ENCODE results near the gene UBASH3B.

DNA sequence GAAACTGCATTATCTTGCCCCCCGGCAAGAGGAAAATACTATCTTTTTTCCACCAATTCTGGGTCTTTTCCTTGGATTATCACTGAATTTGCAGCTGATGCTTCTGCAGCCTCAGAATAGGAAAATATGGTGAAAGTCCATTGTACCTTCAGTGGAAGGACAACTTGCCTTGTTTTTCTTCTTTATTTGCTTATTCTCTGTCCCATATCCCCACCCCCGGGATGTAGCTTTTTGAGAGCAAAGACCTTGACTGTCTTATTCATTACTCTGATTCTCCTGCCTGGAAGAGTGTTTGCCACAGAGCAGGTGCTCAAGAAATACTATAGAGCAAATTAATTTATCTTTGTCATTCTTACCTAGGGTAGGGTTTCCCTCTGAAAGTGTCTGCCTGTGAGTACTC, 29.5 kb downstream of the UBASH3B start:
- TF ChIP-seq, protein P1, sequence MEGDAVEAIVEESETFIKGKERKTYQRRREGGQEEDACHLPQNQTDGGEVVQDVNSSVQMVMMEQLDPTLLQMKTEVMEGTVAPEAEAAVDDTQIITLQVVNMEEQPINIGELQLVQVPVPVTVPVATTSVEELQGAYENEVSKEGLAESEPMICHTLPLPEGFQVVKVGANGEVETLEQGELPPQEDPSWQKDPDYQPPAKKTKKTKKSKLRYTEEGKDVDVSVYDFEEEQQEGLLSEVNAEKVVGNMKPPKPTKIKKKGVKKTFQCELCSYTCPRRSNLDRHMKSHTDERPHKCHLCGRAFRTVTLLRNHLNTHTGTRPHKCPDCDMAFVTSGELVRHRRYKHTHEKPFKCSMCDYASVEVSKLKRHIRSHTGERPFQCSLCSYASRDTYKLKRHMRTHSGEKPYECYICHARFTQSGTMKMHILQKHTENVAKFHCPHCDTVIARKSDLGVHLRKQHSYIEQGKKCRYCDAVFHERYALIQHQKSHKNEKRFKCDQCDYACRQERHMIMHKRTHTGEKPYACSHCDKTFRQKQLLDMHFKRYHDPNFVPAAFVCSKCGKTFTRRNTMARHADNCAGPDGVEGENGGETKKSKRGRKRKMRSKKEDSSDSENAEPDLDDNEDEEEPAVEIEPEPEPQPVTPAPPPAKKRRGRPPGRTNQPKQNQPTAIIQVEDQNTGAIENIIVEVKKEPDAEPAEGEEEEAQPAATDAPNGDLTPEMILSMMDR (IDR thresholded peaks at IDR 0.05): no peak
- TF ChIP-seq EZH2 (IDR thresholded peaks at IDR 0.05): no peak
- TF ChIP-seq EZH2phosphoT487 (IDR thresholded peaks at IDR 0.05): no peak

All from neural progenitor cell (in vitro differentiated cells).